GM23338 (cell line): ENCODE results near the gene SOWAHC.

Experiments used
- CREB1 ChIP-seq: fragments of 250-450 bp; sonication (Bioruptor Pico); IDR thresholded peaks from 2 replicates; pipeline ENCODE4 v1.5.0; 2020; ENCODE audit warnings: low read depth, mild to moderate bottlenecking, moderate library complexity
- CTCF ChIP-seq, 2 experiments: fragments of 200-600 bp in 1 of 2; sonication (generic) in 1 of 2; conservative IDR thresholded peaks; 2 replicates each; pipeline versions ENCODE4 v1.5.1 to v1.6.1; 2016 to 2017; ENCODE audit warnings: antibody characterized with exemption in 2 of 2, low read depth in 2 of 2, mild to moderate bottlenecking in 2 of 2, moderate library complexity in 1 of 2
- EZH2 ChIP-seq: fragments of 200-600 bp; sonication (generic); IDR thresholded peaks from one replicate; pipeline ENCODE4 v1.8.0; 2017; ENCODE audit warnings: antibody characterized with exemption, mild to moderate bottlenecking, low read depth; ENCODE audit not compliant: unreplicated experiment
- EZH2phosphoT487 ChIP-seq: fragments of 200-600 bp; sonication (generic); IDR thresholded peaks from one replicate; pipeline ENCODE4 v1.8.1; 2018; ENCODE audit warnings: antibody characterized with exemption; ENCODE audit not compliant: unreplicated experiment
- JUNB ChIP-seq: IDR thresholded peaks from one replicate; pipeline ENCODE4 v1.6.1; 2016; ENCODE audit warnings: antibody characterized with exemption; ENCODE audit not compliant: unreplicated experiment
- POLR2AphosphoS5 ChIP-seq: IDR thresholded peaks from 2 replicates; pipeline ENCODE4 v1.6.1; 2016; ENCODE audit warnings: antibody characterized with exemption, low read depth
- REST ChIP-seq: IDR thresholded peaks from one replicate; pipeline ENCODE4 v1.6.1; 2018; ENCODE audit warnings: antibody characterized with exemption; ENCODE audit not compliant: unreplicated experiment
- STAT1 ChIP-seq: IDR thresholded peaks from one replicate; pipeline ENCODE4 v1.6.1; 2016; ENCODE audit warnings: antibody characterized with exemption; ENCODE audit not compliant: unreplicated experiment
- ZNF114 ChIP-seq: fragments of 250-450 bp; sonication (Bioruptor Pico); IDR thresholded peaks from 2 replicates; pipeline ENCODE4 v1.5.0; 2020; ENCODE audit warnings: mild to moderate bottlenecking, moderate library complexity
- TF ChIP-seq, protein P1 (sequence below): fragments of 250-450 bp; sonication (Bioruptor Pico); IDR thresholded peaks from 2 replicates; pipeline ENCODE4 v1.5.0; 2020; ENCODE audit warnings: mild to moderate bottlenecking, moderate library complexity

DNA sequence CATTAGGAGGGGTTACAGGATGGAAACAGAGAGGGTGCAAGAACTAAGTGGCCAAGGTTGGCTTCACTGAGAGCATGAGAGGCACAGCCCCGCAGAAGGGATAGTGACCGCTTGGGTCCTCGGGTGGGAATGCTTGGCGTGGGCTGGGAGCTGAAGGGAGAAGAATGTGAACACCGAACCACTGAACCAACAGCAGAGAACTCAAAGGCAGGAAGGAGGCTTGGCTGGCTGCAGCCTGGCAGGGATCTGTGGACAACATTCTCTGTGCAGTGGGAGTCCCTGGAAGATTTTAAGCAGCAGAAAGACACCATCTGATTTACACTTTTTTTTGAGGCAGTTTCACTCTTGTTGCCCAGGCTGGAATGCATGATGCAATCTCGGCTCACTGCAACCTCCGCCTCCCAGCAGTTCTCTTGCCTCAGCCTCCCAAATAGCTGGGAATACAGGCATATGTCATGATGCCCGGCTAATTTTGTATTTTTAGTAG lies 33.9 kb downstream of the SOWAHC start:
- TF ChIP-seq CTCF (conservative IDR thresholded peaks at IDR 0.05; ENCODE audit: low read depth in 2 of 2) (no peak), EZH2phosphoT487 (no peak), REST (no peak), EZH2 (no peak), STAT1 (no peak), POLR2AphosphoS5 (no peak), ZNF114 (CRISPR knock-in tag) (no peak), CREB1 (CRISPR knock-in tag) (no peak), JUNB (no peak)
- TF ChIP-seq, protein P1, sequence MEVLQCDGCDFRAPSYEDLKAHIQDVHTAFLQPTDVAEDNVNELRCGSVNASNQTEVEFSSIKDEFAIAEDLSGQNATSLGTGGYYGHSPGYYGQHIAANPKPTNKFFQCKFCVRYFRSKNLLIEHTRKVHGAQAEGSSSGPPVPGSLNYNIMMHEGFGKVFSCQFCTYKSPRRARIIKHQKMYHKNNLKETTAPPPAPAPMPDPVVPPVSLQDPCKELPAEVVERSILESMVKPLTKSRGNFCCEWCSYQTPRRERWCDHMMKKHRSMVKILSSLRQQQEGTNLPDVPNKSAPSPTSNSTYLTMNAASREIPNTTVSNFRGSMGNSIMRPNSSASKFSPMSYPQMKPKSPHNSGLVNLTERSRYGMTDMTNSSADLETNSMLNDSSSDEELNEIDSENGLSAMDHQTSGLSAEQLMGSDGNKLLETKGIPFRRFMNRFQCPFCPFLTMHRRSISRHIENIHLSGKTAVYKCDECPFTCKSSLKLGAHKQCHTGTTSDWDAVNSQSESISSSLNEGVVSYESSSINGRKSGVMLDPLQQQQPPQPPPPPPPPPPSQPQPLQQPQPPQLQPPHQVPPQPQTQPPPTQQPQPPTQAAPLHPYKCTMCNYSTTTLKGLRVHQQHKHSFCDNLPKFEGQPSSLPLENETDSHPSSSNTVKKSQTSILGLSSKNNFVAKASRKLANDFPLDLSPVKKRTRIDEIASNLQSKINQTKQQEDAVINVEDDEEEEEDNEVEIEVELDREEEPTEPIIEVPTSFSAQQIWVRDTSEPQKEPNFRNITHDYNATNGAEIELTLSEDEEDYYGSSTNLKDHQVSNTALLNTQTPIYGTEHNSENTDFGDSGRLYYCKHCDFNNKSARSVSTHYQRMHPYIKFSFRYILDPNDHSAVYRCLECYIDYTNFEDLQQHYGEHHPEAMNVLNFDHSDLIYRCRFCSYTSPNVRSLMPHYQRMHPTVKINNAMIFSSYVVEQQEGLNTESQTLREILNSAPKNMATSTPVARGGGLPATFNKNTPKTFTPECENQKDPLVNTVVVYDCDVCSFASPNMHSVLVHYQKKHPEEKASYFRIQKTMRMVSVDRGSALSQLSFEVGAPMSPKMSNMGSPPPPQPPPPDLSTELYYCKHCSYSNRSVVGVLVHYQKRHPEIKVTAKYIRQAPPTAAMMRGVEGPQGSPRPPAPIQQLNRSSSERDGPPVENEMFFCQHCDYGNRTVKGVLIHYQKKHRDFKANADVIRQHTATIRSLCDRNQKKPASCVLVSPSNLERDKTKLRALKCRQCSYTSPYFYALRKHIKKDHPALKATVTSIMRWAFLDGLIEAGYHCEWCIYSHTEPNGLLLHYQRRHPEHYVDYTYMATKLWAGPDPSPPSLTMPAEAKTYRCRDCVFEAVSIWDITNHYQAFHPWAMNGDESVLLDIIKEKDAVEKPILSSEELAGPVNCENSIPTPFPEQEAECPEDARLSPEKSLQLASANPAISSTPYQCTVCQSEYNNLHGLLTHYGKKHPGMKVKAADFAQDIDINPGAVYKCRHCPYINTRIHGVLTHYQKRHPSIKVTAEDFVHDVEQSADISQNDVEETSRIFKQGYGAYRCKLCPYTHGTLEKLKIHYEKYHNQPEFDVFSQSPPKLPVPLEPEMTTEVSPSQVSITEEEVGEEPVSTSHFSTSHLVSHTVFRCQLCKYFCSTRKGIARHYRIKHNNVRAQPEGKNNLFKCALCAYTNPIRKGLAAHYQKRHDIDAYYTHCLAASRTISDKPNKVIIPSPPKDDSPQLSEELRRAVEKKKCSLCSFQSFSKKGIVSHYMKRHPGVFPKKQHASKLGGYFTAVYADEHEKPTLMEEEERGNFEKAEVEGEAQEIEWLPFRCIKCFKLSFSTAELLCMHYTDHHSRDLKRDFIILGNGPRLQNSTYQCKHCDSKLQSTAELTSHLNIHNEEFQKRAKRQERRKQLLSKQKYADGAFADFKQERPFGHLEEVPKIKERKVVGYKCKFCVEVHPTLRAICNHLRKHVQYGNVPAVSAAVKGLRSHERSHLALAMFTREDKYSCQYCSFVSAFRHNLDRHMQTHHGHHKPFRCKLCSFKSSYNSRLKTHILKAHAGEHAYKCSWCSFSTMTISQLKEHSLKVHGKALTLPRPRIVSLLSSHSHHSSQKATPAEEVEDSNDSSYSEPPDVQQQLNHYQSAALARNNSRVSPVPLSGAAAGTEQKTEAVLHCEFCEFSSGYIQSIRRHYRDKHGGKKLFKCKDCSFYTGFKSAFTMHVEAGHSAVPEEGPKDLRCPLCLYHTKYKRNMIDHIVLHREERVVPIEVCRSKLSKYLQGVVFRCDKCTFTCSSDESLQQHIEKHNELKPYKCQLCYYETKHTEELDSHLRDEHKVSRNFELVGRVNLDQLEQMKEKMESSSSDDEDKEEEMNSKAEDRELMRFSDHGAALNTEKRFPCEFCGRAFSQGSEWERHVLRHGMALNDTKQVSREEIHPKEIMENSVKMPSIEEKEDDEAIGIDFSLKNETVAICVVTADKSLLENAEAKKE (CRISPR knock-in tag) = no peak
